SK-N-SH treated with all-trans-retinoic acid at 6 μM for 48 hours (cell line): ENCODE data around the gene KNDC1.

Experiments
- ARNTL ChIP-seq: fragments of 450-650 bp; formaldehyde crosslinking; IDR thresholded peaks from 2 replicates; pipeline ENCODE4 v1.5.0; 2020; ENCODE audit warnings: low read depth, mild to moderate bottlenecking, moderate library complexity, borderline replicate concordance
- BACH2 ChIP-seq: fragments of 250-450 bp; sonication (Bioruptor Pico); IDR thresholded peaks from 2 replicates; pipeline ENCODE4 v1.9.0; 2021; ENCODE audit warnings: mild to moderate bottlenecking, borderline replicate concordance
- GLIS3 ChIP-seq: fragments of 250-450 bp; sonication (Bioruptor Pico); IDR thresholded peaks from 2 replicates; pipeline ENCODE4 v1.5.0; 2020; ENCODE audit warnings: mild to moderate bottlenecking, moderate library complexity
- RARB ChIP-seq: fragments of 250-450 bp; sonication (Bioruptor Pico); IDR thresholded peaks from 2 replicates; pipeline ENCODE4 v1.8.0; 2021; ENCODE audit warnings: mild to moderate bottlenecking, moderate library complexity
- TOX ChIP-seq: fragments of 250-450 bp; sonication (Bioruptor Pico); IDR thresholded peaks from 2 replicates; pipeline ENCODE4 v1.8.0; 2021; ENCODE audit warnings: mild to moderate bottlenecking, moderate library complexity, borderline replicate concordance
- ZFP3 ChIP-seq: fragments of 250-450 bp; sonication (Bioruptor Pico); IDR thresholded peaks from 2 replicates; pipeline ENCODE4 v1.5.0; 2020; ENCODE audit warnings: mild to moderate bottlenecking, moderate library complexity
- ZNF565 ChIP-seq: fragments of 450-650 bp; formaldehyde crosslinking; conservative IDR thresholded peaks from 2 replicates; pipeline ENCODE4 v1.5.0; 2020; ENCODE audit warnings: low read depth, mild to moderate bottlenecking, moderate library complexity

GRCh38 chr10:133189726-133190125 lies 29.7 kb downstream of the KNDC1 start:
- TF ChIP-seq ZNF565 (CRISPR knock-in tag) (no peak), BACH2 (no peak), TOX (no peak), GLIS3 (CRISPR knock-in tag) (no peak), ARNTL (no peak), RARB (CRISPR knock-in tag) (no peak), ZFP3 (CRISPR knock-in tag) (no peak)
